Measurements from ENCODE around the gene CYRIA. TPM values are rescaled to one million over a fixed set of nuclear protein-coding genes. Genes with fewer than 3 reads are reported as not detected.

CYRIA gene
- total and polyA plus RNA-seq, 10 of the 15 experiments (the other 5 are each of a cell fraction or from before 2014, with no cell fraction given) = 3.0 to 13.1 (median 8.5) TPM

GRCh38 chr2:16620590-16620989 lies 45.0 kb downstream of the CYRIA start:
- Histone ChIP-seq H3K27ac (ENCODE audit: control insufficient read depth, insufficient read depth) (no peak overlapping the region), H3K27me3 (replicated peaks in 1 of 2; ENCODE audit: control insufficient read depth in 2 of 2, insufficient read depth in 2 of 2, low read length in 1 of 2) (peaks cover 0 to 3% of the 10 kb centered on the region in 2 experiments; a peak in 2 of 4 replicates), H3K9me3 (replicated peaks; ENCODE audit: control insufficient read depth, insufficient read depth, low read length) (no peaks in the 10 kb centered on the region), H3K36me3 (ENCODE audit: control insufficient read depth in 2 of 2, insufficient read depth in 2 of 2, low read length in 1 of 2) (0 out of 4 replicates have a peak, but pooled peaks cover 0 to 3% of the 10 kb centered on the region in 2 experiments), H4K20me1 (ENCODE audit: control insufficient read depth, insufficient read depth) (no peaks in the 10 kb centered on the region), H3K4me2 (ENCODE audit: control insufficient read depth, insufficient read depth) (no peak overlapping the region), H2AFZ (ENCODE audit: control insufficient read depth, low read depth, low read length) (no peak overlapping the region), H3K79me2 (ENCODE audit: control insufficient read depth, insufficient read depth, low read length) (no peaks in the 10 kb centered on the region), H3K4me1 (ENCODE audit: control insufficient read depth, insufficient read depth, low read length) (peaks cover 7% of the 10 kb centered on the region), H3K9ac (ENCODE audit: control insufficient read depth, insufficient read depth, low read length) (no peak overlapping the region), H3K4me3 (no peak overlapping the region)
- SMC1A ChIA-PET (ENCODE audit: uncharacterized antibody, unreplicated experiment) = interaction anchor here (0.9 to 7.7 kb wide), 3 partner anchors 30 to 136 kb away, joined by 3 to 56 read pairs (median 3); no protein-coding TSS in a partner anchor
- BruUV-seq (replicated peaks) = no TSS peak
- RAD21 ChIA-PET (ENCODE audit: unreplicated experiment) = no interaction called here
- DNase-seq (ENCODE audit: low read depth, low spot score) = no peak
- FAIRE-seq = no peak
- POLR2A ChIA-PET = no interaction called here
- WGBS (ENCODE audit: insufficient coverage, insufficient replicate concordance, low lambda C conversion rate, missing lambda C conversion rate) = 0% methylated on average over 2 of the region's 2 CpGs
- intact Hi-C loops (cut with micrococcal nuclease; ENCODE audit: unreplicated experiment) (no loop called here), in situ Hi-C loops (cut with MboI) (no loop called here)
- TF ChIP-seq RUNX3 (IDR thresholded peaks at IDR 0.05; ENCODE audit: low read length) (no peak), CHD4 (IDR thresholded peaks at IDR 0.05) (no peak), SREBF2 (IDR thresholded peaks at IDR 0.05; ENCODE audit: low read length) (no peak)
- CTCF ChIA-PET = interaction anchor here (1.1 to 10.3 kb wide), 3 partner anchors 12 to 136 kb away, joined by 4 to 83 read pairs (median 29); no protein-coding TSS in a partner anchor
- no peak for ATAC-seq

- ChIA-PET SMC1A (ENCODE audit: uncharacterized antibody, unreplicated experiment) (interaction anchor here (0.9 to 7.7 kb wide), 3 partner anchors 10 to 136 kb away, joined by 3 to 56 read pairs (median 5); no protein-coding TSS in a partner anchor), CTCF (interaction anchor here (3.0 to 10.3 kb wide), 2 partner anchors 11 to 137 kb away, joined by 29 to 83 read pairs; no protein-coding TSS in a partner anchor), POLR2A (no interaction called here), RAD21 (ENCODE audit: unreplicated experiment) (interaction anchor here (1.1 to 2.4 kb wide), 2 partner anchors 9 to 137 kb away, joined by 3 to 8 read pairs; no protein-coding TSS in a partner anchor)
- DNase-seq (ENCODE audit: low read depth, low spot score) (no peak), FAIRE-seq (no peak), ATAC-seq (no peak)
- Histone ChIP-seq H3K9ac (ENCODE audit: control insufficient read depth, insufficient read depth, low read length) (no peak overlapping the region), H2AFZ (ENCODE audit: control insufficient read depth, low read depth, low read length) (no peak overlapping the region), H3K36me3 (ENCODE audit: control insufficient read depth in 2 of 2, insufficient read depth in 2 of 2, low read length in 1 of 2) (0 out of 4 replicates have a peak, but pooled peaks cover 0 to 3% of the 10 kb centered on the region in 2 experiments), H3K4me3 (no peak overlapping the region), H3K4me2 (ENCODE audit: control insufficient read depth, insufficient read depth) (no peak overlapping the region), H3K27ac (ENCODE audit: control insufficient read depth, insufficient read depth) (no peak overlapping the region), H3K9me3 (replicated peaks; ENCODE audit: control insufficient read depth, insufficient read depth, low read length) (no peaks in the 10 kb centered on the region), H3K4me1 (ENCODE audit: control insufficient read depth, insufficient read depth, low read length) (no peaks in the 10 kb centered on the region), H4K20me1 (ENCODE audit: control insufficient read depth, insufficient read depth) (no peaks in the 10 kb centered on the region), H3K27me3 (replicated peaks in 1 of 2; ENCODE audit: control insufficient read depth in 2 of 2, insufficient read depth in 2 of 2, low read length in 1 of 2) (peaks cover 0 to 3% of the 10 kb centered on the region in 2 experiments; a peak in 2 of 4 replicates), H3K79me2 (ENCODE audit: control insufficient read depth, insufficient read depth, low read length) (no peaks in the 10 kb centered on the region)
- 39% methylated on average over 5 of the region's 5 CpGs for WGBS (ENCODE audit: insufficient coverage, insufficient replicate concordance, low lambda C conversion rate, missing lambda C conversion rate)
- in situ Hi-C loops (cut with MboI) (loop anchor here (10.0 kb wide), 1 partner anchor 975 kb away; no protein-coding TSS in a partner anchor), intact Hi-C loops (cut with micrococcal nuclease; ENCODE audit: unreplicated experiment) (loop anchor here (10.0 kb wide), 1 partner anchor 285 kb away; no protein-coding TSS in a partner anchor)
- no TSS peak for BruUV-seq (replicated peaks)
- TF ChIP-seq, protein P1, sequence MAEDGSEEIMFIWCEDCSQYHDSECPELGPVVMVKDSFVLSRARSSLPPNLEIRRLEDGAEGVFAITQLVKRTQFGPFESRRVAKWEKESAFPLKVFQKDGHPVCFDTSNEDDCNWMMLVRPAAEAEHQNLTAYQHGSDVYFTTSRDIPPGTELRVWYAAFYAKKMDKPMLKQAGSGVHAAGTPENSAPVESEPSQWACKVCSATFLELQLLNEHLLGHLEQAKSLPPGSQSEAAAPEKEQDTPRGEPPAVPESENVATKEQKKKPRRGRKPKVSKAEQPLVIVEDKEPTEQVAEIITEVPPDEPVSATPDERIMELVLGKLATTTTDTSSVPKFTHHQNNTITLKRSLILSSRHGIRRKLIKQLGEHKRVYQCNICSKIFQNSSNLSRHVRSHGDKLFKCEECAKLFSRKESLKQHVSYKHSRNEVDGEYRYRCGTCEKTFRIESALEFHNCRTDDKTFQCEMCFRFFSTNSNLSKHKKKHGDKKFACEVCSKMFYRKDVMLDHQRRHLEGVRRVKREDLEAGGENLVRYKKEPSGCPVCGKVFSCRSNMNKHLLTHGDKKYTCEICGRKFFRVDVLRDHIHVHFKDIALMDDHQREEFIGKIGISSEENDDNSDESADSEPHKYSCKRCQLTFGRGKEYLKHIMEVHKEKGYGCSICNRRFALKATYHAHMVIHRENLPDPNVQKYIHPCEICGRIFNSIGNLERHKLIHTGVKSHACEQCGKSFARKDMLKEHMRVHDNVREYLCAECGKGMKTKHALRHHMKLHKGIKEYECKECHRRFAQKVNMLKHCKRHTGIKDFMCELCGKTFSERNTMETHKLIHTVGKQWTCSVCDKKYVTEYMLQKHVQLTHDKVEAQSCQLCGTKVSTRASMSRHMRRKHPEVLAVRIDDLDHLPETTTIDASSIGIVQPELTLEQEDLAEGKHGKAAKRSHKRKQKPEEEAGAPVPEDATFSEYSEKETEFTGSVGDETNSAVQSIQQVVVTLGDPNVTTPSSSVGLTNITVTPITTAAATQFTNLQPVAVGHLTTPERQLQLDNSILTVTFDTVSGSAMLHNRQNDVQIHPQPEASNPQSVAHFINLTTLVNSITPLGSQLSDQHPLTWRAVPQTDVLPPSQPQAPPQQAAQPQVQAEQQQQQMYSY (CRISPR knock-in tag; IDR thresholded peaks at IDR 0.05) = no peak
- TF ChIP-seq SUZ12 (IDR thresholded peaks at IDR 0.05; ENCODE audit: unreplicated experiment) = no peak
- TF ChIP-seq PAX5 (IDR thresholded peaks at IDR 0.05; ENCODE audit: borderline replicate concordance, low read depth, low read length) = no peak
These were observed 45.9 kb downstream of the CYRIA start for GRCh38 chr2:16619576-16620245.
